ENCODE results near the gene ANTXR1. TPM values are rescaled to one million over a fixed set of nuclear protein-coding genes. Genes with fewer than 3 reads are reported as not detected.

Gene ANTXR1
- total RNA-seq, 1 experiment from 2014 or later = 25.7 TPM

- ChIA-PET RAD21 (ENCODE audit: low non-redundant PET in 1 of 2, low total read pairs in 2 of 2, uncharacterized antibody in 2 of 2, unreplicated experiment in 2 of 2) (no interaction called here), CTCF (interaction anchor here (0.7 to 1.9 kb wide), 2 partner anchors 11 to 303 kb away, joined by 3 to 5 read pairs; no protein-coding TSS in a partner anchor), POLR2A (no interaction called here)
- DNase-seq (ENCODE audit: low read depth, low spot score) (no peak), ATAC-seq (no peak)
- Histone ChIP-seq H3K79me2 (ENCODE audit: insufficient read depth, low read length) (no peaks in the 10 kb centered on the region), H3K9me3 (ENCODE audit: control insufficient read depth in 1 of 2, insufficient read depth in 1 of 2, low read depth in 1 of 2, low read length in 2 of 2) (peaks cover 0 to 4% of the 10 kb centered on the region in 2 experiments; a peak in 1 of 4 replicates), H3K4me3 (replicated peaks in 1 of 2; ENCODE audit: low read depth in 1 of 2, low read length in 2 of 2) (no peak overlapping the region), H3K9me2 (ENCODE audit: insufficient read depth) (no peaks in the 10 kb centered on the region), H3K9ac (ENCODE audit: low read length) (no peak overlapping the region), H4K20me1 (ENCODE audit: insufficient read depth) (no peaks in the 10 kb centered on the region), H3K36me3 (ENCODE audit: control insufficient read depth in 1 of 2, insufficient read depth in 2 of 2, low read length in 2 of 2) (no peaks in the 10 kb centered on the region), H3K27me3 (ENCODE audit: insufficient read depth, low read length) (no peaks in the 10 kb centered on the region), H3K4me2 (ENCODE audit: low read length) (no peak overlapping the region), H3K27ac (ENCODE audit: low read depth, low read length) (no peak overlapping the region), H2AFZ (ENCODE audit: low read depth, low read length, poor library complexity, severe bottlenecking) (no peak overlapping the region), H3K4me1 (ENCODE audit: control insufficient read depth in 1 of 2, insufficient read depth in 2 of 2, low read length in 2 of 2) (no peaks in the 10 kb centered on the region)
- TF ChIP-seq SRF (IDR thresholded peaks at IDR 0.05; ENCODE audit: low read depth) (no peak), FOSL1 (IDR thresholded peaks at IDR 0.05; ENCODE audit: low read depth) (no peak), ELF1 (IDR thresholded peaks at IDR 0.05; ENCODE audit: borderline replicate concordance, low read depth) (no peak), ZNF274 (IDR thresholded peaks at IDR 0.05; ENCODE audit: low read depth, low read length) (no peak), TCF7L2 (IDR thresholded peaks at IDR 0.05; ENCODE audit: borderline replicate concordance, extremely low read depth, insufficient read depth, insufficient read length) (no peak), POLR2AphosphoS5 (IDR thresholded peaks at IDR 0.05; ENCODE audit: low read depth, low read length) (no peak), POLR2A (IDR thresholded peaks at IDR 0.05; ENCODE audit: borderline replicate concordance, extremely low read depth, insufficient read depth, insufficient read length) (no peak), EZH2 (IDR thresholded peaks at IDR 0.05) (no peak), ZFX (IDR thresholded peaks at IDR 0.05) (no peak), SP1 (IDR thresholded peaks at IDR 0.05; ENCODE audit: low read depth) (no peak), REST (IDR thresholded peaks at IDR 0.05; ENCODE audit: low read depth) (no peak)
- TF ChIP-seq, protein P1, sequence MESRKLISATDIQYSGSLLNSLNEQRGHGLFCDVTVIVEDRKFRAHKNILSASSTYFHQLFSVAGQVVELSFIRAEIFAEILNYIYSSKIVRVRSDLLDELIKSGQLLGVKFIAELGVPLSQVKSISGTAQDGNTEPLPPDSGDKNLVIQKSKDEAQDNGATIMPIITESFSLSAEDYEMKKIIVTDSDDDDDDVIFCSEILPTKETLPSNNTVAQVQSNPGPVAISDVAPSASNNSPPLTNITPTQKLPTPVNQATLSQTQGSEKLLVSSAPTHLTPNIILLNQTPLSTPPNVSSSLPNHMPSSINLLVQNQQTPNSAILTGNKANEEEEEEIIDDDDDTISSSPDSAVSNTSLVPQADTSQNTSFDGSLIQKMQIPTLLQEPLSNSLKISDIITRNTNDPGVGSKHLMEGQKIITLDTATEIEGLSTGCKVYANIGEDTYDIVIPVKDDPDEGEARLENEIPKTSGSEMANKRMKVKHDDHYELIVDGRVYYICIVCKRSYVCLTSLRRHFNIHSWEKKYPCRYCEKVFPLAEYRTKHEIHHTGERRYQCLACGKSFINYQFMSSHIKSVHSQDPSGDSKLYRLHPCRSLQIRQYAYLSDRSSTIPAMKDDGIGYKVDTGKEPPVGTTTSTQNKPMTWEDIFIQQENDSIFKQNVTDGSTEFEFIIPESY (IDR thresholded peaks at IDR 0.05; ENCODE audit: extremely low read depth, insufficient replicate concordance, low read length) = no peak
- BruUV-seq (replicated peaks) = no TSS peak
- intact Hi-C loops (cut with micrococcal nuclease) = no loop called here
These were observed 9.2 kb upstream of the ANTXR1 start for GRCh38 chr2:69003731-69004130.

Data from HCT116 (cell line).